Naive B cell (primary cell): ENCODE results near the gene IQGAP2. TPM values are rescaled to one million over a fixed set of nuclear protein-coding genes. Genes with fewer than 3 reads are reported as not detected.
"Not testable (repeated sequence)": the region's sequence is repeated elsewhere in the genome, so short reads cannot be mapped to it uniquely, and the experiment has no call there.

Source experiments
- ATAC-seq, 2 donors: fragments of 150-1000 bp; cut with Tn5 transposase; 2 replicates each; pipeline ENCODE4 v1.10.0; 2021; ENCODE audit warnings: low read depth in 2 of 2, mild to moderate bottlenecking in 2 of 2, moderate library complexity in 2 of 2
- DNase-seq: peaks from one replicate; pipeline ENCODE4 v3.0.0; 2022
- H3K27ac Mint-ChIP-seq, 6 donors: one replicate each; pipeline ENCODE4 v1.8.0; 2020 to 2022; ENCODE audit warnings: mild to moderate bottlenecking in 6 of 6, mixed read lengths in 6 of 6, moderate library complexity in 5 of 6, inconsistent platforms in 2 of 6
- H3K27me3 Mint-ChIP-seq, 3 donors: one replicate each; pipeline ENCODE4 v1.8.0; 2021 to 2022; ENCODE audit warnings: mixed read lengths in 3 of 3, mild to moderate bottlenecking in 1 of 3
- H3K36me3 Mint-ChIP-seq, 2 donors: one replicate each; pipeline ENCODE4 v1.8.0; 2020 to 2022; ENCODE audit warnings: mixed read lengths in 2 of 2, inconsistent platforms in 1 of 2, mild to moderate bottlenecking in 1 of 2
- H3K4me1 Mint-ChIP-seq, 3 donors: one replicate each; pipeline ENCODE4 v1.8.0; 2020 to 2022; ENCODE audit warnings: mixed read lengths in 3 of 3, inconsistent platforms in 1 of 3, mild to moderate bottlenecking in 1 of 3, moderate library complexity in 1 of 3
- H3K4me3 Mint-ChIP-seq, 8 donors: one replicate each; pipeline ENCODE4 v1.8.0; 2020 to 2022; ENCODE audit warnings: mild to moderate bottlenecking in 8 of 8, mixed read lengths in 8 of 8, moderate library complexity in 8 of 8, inconsistent platforms in 2 of 8
- H3K9me3 Mint-ChIP-seq, 7 donors: one replicate each; pipeline ENCODE4 v1.8.0; 2020 to 2022; ENCODE audit warnings: mixed read lengths in 7 of 7, mild to moderate bottlenecking in 5 of 7, inconsistent platforms in 2 of 7, moderate library complexity in 1 of 7
- polyA plus RNA-seq, 6 donors: library from polyadenylated mRNA; unstranded; fragments of 300-500 nt; fragmentation: Illumina TruSeq; gene quantifications; one replicate each; pipeline ENCODE4 v1.2.3, GENCODE V29; 2021; ENCODE audit warnings: low read depth in 6 of 6

The IQGAP2 gene
- polyA plus RNA-seq, 6 donors from 2014 or later = 2.7 to 9.8 (median 6.2) TPM

- Mint-ChIP-seq H3K9me3 (peaks cover 16 to 30% (median 23%) of the 10 kb centered on the region in 7 donors), H3K4me3 (peak overlapping the region in 1 of 8 donors; percentile 65), H3K27me3 (peaks cover 0 to 14% (median 4%) of the 10 kb centered on the region in 3 donors), H3K36me3 (peaks cover 19 to 20% of the 10 kb centered on the region in 2 donors), H3K27ac (peak overlapping the region in 2 of 6 donors; percentile 10 to 26), H3K4me1 (no peaks in the 10 kb centered on the region)
- DNase-seq (no peak), ATAC-seq (no peak)
Measured at GRCh38 chr5:76732405-76733048, 329.4 kb downstream of the IQGAP2 start.

DNA sequence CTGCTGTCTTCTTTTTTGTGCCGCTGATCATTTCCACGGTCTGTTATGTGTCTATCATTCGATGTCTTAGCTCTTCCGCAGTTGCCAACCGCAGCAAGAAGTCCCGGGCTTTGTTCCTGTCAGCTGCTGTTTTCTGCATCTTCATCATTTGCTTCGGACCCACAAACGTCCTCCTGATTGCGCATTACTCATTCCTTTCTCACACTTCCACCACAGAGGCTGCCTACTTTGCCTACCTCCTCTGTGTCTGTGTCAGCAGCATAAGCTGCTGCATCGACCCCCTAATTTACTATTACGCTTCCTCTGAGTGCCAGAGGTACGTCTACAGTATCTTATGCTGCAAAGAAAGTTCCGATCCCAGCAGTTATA, 329.9 kb downstream of the IQGAP2 start:
- H3K4me3 Mint-ChIP-seq = peak overlapping the region in 1 of 8 donors; percentile 12
- peaks cover 19 to 20% of the 10 kb centered on the region in 2 donors for H3K36me3 Mint-ChIP-seq
- H3K27ac Mint-ChIP-seq = peak overlapping the region in 1 of 6 donors; percentile 10
- no peaks in the 10 kb centered on the region for H3K4me1 Mint-ChIP-seq
- DNase-seq (no peak), ATAC-seq (peak in 1 of 2 donors; percentile 14)
- peaks cover 0 to 14% (median 4%) of the 10 kb centered on the region in 3 donors for H3K27me3 Mint-ChIP-seq
- H3K9me3 Mint-ChIP-seq = peaks cover 16 to 28% (median 21%) of the 10 kb centered on the region in 7 donors

DNA sequence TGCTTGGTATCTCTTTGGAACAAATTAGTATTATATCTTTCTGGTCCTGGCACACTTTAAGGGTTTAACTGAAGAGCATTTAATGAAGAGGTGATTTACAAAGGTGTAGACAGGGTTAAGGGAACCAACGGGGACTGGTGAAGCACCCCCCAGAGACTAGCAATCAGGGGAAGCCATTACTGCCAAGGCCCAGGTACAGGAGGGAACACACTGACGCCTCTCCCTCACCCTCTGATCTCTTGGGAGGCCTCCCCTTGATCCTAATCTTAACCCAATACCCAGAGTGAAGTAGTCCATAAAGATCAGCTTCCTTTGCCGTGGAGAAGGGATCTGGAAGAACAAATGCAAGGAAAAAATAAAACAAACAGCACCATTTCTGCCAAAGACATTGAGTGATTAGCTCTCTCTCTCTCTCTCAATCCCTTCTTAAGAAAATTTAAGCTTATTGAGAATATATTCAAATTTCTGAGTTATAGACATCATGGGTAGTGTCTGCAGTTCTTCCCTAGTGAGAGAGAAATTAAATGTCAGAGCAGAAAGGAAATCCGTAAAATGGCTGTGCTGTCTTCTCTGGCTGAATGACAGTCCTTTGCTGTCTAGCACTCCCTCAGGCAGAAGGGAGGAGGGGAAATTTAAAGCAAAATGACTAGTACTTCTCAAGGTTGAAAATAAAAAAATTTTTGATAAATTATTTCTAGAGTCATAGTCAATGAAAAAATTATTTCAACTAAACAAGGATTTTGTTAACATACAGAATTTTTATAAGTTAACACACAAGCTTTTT, 332.9 kb downstream of the IQGAP2 start:
- H3K4me1 Mint-ChIP-seq = peaks cover 4 to 8% (median 7%) of the 10 kb centered on the region in 3 donors
- H3K27me3 Mint-ChIP-seq = peaks cover 0 to 14% (median 4%) of the 10 kb centered on the region in 3 donors
- peaks cover 0 to 2% (median 0%) of the 10 kb centered on the region in 7 donors for H3K9me3 Mint-ChIP-seq
- H3K4me3 Mint-ChIP-seq = no peak overlapping the region
- H3K27ac Mint-ChIP-seq = peak overlapping the region in 1 of 6 donors; percentile 34
- no peak for DNase-seq
- no peaks in the 10 kb centered on the region for H3K36me3 Mint-ChIP-seq
- ATAC-seq = no peak

GRCh38 chr5:76736679-76737556, 333.8 kb downstream of the IQGAP2 start:
- Mint-ChIP-seq H3K27ac (no peak overlapping the region), H3K4me3 (no peak overlapping the region), H3K36me3 (no peaks in the 10 kb centered on the region), H3K4me1 (peaks cover 4 to 8% (median 7%) of the 10 kb centered on the region in 3 donors), H3K27me3 (peaks cover 0 to 14% (median 4%) of the 10 kb centered on the region in 3 donors), H3K9me3 (peaks cover 0 to 2% (median 0%) of the 10 kb centered on the region in 7 donors)
- ATAC-seq = no peak
- no peak for DNase-seq

GRCh38 chr5:76737846-76738245, 334.8 kb downstream of the IQGAP2 start:
- Mint-ChIP-seq H3K27ac (no peak overlapping the region), H3K4me3 (no peak overlapping the region), H3K9me3 (peaks cover 0 to 2% (median 0%) of the 10 kb centered on the region in 7 donors), H3K27me3 (peaks cover 0 to 6% (median 4%) of the 10 kb centered on the region in 3 donors), H3K4me1 (peaks cover 4 to 8% (median 7%) of the 10 kb centered on the region in 3 donors), H3K36me3 (no peaks in the 10 kb centered on the region)
- ATAC-seq (no peak), DNase-seq (no peak)

- not testable (repeated sequence) for H3K27ac Mint-ChIP-seq
Measured at GRCh38 chr5:76741506-76741905, 338.4 kb downstream of the IQGAP2 start.

DNA sequence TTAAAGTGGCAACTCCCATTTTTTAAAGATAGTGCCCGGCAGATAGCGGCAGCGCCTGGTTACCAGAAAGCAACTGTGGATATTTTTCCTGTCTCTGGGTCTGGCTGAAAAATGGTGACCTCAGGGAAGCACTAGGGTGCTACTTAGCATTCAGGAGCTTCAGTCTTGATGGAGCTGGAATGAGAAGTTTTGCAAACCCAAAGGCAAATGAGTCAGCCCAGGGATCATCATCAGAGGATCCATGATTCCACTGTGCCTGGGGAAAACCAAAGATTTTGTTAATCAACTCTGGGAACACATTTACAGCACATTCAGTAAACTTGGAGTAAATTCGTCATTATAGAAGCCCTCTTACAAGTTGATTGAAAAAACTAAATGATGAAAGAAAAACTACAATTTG, 339.5 kb downstream of the IQGAP2 start:
- Mint-ChIP-seq H3K4me1 (peaks cover 4 to 8% (median 7%) of the 10 kb centered on the region in 3 donors), H3K36me3 (no peaks in the 10 kb centered on the region), H3K4me3 (no peak overlapping the region), H3K27ac (no peak overlapping the region), H3K27me3 (no peaks in the 10 kb centered on the region), H3K9me3 (peaks cover 0 to 4% (median 0%) of the 10 kb centered on the region in 7 donors)
- no peak for ATAC-seq
- DNase-seq = no peak

More at GRCh38 chr5:76741506-76741905, 338.4 kb downstream of the IQGAP2 start:
- not testable (repeated sequence) for H3K4me1 Mint-ChIP-seq, H3K36me3 Mint-ChIP-seq, H3K27me3 Mint-ChIP-seq, H3K4me3 Mint-ChIP-seq, ATAC-seq, H3K9me3 Mint-ChIP-seq, DNase-seq

DNA sequence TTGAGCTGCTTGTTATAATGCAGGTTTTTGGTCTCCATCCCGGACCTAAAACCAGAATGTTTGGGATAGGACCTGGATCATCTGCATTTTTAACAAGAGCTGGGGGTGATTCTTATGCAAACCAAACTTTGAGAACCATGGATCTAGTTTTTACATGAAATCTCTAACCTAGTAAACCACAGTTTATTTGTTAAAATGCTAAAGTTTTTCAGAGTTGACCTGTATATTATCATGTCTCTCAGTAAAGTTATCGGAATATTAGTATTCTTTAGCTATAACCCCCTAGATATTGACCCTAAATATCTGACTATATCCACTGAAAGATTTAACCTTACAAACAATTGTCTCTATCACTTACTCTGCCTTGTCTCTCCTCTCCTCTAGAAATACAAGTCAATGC, 341.5 kb downstream of the IQGAP2 start:
- no peaks in the 10 kb centered on the region for H3K4me1 Mint-ChIP-seq
- no peak overlapping the region for H3K4me3 Mint-ChIP-seq
- H3K9me3 Mint-ChIP-seq = peaks cover 0 to 6% (median 0%) of the 10 kb centered on the region in 7 donors
- peaks cover 0 to 8% (median 4%) of the 10 kb centered on the region in 3 donors for H3K27me3 Mint-ChIP-seq
- no peaks in the 10 kb centered on the region for H3K36me3 Mint-ChIP-seq
- ATAC-seq (no peak), DNase-seq (no peak)
- no peak overlapping the region for H3K27ac Mint-ChIP-seq

- no peaks in the 10 kb centered on the region for H3K36me3 Mint-ChIP-seq
- no peaks in the 10 kb centered on the region for H3K4me1 Mint-ChIP-seq
- peaks cover 0 to 6% (median 0%) of the 10 kb centered on the region in 7 donors for H3K9me3 Mint-ChIP-seq
- DNase-seq (no peak), ATAC-seq (no peak)
- peaks cover 0 to 8% (median 4%) of the 10 kb centered on the region in 3 donors for H3K27me3 Mint-ChIP-seq
- H3K4me3 Mint-ChIP-seq = no peak overlapping the region
- H3K27ac Mint-ChIP-seq = no peak overlapping the region
Measured at GRCh38 chr5:76745670-76746069, 342.6 kb downstream of the IQGAP2 start.

- ATAC-seq (no peak), DNase-seq (no peak)
- Mint-ChIP-seq H3K27me3 (peaks cover 0 to 8% (median 4%) of the 10 kb centered on the region in 3 donors), H3K4me1 (no peaks in the 10 kb centered on the region), H3K36me3 (no peaks in the 10 kb centered on the region), H3K27ac (no peak overlapping the region), H3K9me3 (peaks cover 0 to 4% (median 0%) of the 10 kb centered on the region in 7 donors), H3K4me3 (no peak overlapping the region)
Measured at GRCh38 chr5:76746677-76747076, 343.6 kb downstream of the IQGAP2 start.

- Mint-ChIP-seq H3K36me3 (no peaks in the 10 kb centered on the region), H3K9me3 (peaks cover 0 to 4% (median 0%) of the 10 kb centered on the region in 7 donors), H3K4me3 (peak overlapping the region in 1 of 8 donors; percentile 42), H3K27me3 (peaks cover 0 to 13% (median 4%) of the 10 kb centered on the region in 3 donors), H3K4me1 (no peaks in the 10 kb centered on the region), H3K27ac (no peak overlapping the region)
- ATAC-seq (no peak), DNase-seq (no peak)
Measured at GRCh38 chr5:76747706-76748105, 344.6 kb downstream of the IQGAP2 start.

- DNase-seq (no peak), ATAC-seq (no peak)
- Mint-ChIP-seq H3K9me3 (peaks cover 0 to 2% (median 0%) of the 10 kb centered on the region in 7 donors), H3K36me3 (no peaks in the 10 kb centered on the region), H3K4me3 (no peak overlapping the region), H3K4me1 (no peaks in the 10 kb centered on the region), H3K27ac (no peak overlapping the region), H3K27me3 (peaks cover 0 to 15% (median 4%) of the 10 kb centered on the region in 3 donors)
Measured at GRCh38 chr5:76751291-76751690, 348.2 kb downstream of the IQGAP2 start.

DNA sequence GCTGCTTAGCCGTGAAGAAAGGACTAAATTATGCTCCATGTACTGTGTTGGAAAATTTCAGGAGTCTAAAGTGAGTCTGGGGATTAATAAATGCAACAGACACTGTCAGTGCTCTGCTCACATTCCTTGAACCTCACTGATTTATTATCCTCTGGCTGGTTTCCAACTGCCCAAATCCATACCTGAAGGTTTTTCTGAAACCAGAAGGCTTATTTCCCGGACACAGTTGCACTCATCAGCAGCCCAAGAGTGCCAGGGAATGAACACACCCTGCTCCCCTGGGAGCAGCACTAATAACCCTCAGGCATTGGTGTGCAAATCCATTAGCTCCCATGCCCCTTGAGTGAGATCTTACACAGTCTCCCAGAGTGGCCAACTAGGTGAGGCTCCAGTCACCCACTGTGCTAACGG, 351.6 kb downstream of the IQGAP2 start:
- Mint-ChIP-seq H3K27me3 (peaks cover 0 to 7% (median 5%) of the 10 kb centered on the region in 3 donors), H3K4me1 (no peaks in the 10 kb centered on the region), H3K27ac (no peak overlapping the region), H3K9me3 (no peaks in the 10 kb centered on the region), H3K4me3 (no peak overlapping the region), H3K36me3 (no peaks in the 10 kb centered on the region)
- ATAC-seq (no peak), DNase-seq (no peak)
